ENCODE measurements around the gene EWSR1. TPM values are rescaled to one million over a fixed set of nuclear protein-coding genes. Genes with fewer than 3 reads are reported as not detected.

Gene EWSR1
- polyA plus RNA-seq, 3 donors: 81.2 to 280 (median 136) TPM

DNA sequence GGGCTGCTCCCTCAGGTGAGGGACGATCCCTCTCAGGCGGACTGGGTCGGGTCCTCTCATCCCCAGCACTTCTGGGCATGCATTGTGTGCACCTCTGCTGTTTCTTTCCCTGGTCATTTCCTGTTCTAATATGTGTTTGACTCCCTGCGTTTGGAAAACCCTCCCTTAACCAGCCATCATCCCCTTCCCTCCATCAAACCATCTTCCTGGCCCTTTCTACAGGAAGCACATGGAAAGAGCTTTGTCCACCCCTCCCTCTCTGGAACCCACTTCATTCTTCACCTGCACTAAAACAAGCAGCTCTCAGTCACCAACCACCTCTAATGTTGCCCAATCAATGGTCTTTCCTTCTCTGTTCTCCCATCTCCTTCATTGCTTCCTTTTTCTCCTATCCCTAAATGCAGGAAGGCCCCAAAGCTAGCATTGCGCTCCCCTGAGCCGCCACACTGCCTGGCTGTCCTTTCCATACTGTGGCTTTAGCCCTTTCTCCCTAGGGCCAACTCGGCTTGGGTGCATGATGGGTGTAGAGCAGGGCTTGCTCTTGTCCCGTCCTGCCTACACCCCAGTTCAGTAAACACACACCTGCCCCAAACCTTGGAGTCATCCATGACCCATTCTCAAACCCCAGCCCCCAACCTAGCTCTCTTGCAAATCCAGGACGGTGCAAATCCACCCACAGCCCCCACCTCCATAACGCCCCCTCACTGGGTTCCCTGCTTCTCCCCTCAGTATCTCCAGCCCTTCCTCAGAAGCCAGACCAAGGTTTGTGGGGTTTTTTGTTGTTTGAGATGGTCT lies 32.9 kb downstream of the EWSR1 start:
- H3K36me3 Mint-ChIP-seq: peaks cover 52 to 53% of the 10 kb centered on the region in 2 donors
- H3K27ac ChIP-seq (ENCODE audit: low read depth in 1 of 2, low read length in 2 of 2): peak overlapping the region in 1 of 2 donors; percentile 17

DNA sequence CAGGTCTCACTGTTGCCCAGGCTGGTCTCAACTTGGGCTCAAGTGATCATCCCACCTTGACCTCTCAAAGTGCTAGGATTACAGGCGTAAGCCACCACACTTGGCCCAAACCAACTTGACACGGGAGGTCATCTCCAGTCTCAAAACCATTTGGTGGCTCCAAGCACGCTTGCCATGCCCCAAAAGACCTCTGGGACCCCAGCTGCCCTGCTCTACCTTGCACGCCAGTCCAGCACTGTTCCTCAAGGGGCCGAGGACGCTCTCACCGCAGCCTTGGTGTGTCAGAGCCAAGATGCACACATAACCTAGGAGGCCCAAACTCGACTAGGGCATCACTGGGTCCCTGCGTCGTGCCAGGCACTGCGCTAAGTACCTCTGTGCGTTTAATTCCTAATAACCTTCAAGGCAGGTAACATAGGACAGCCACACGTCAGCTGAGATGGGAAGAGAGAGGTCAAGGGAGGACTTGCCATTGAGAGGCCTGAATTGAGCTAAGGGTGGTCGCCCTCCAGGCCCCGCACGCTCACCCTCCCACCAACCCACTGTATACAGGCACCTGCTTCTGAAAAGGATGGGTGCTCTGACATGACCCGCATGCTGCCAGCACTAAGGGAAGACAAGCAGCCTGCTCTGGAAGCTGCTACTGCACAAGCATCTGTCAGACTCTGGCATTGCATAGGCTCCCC lies 33.8 kb downstream of the EWSR1 start:
- no peak overlapping the region for H3K27ac ChIP-seq (ENCODE audit: low read depth in 1 of 2, low read length in 2 of 2)
- no peak overlapping the region for H3K4me3 ChIP-seq (replicated peaks in 1 of 3; ENCODE audit: low read depth in 2 of 3, low read length in 3 of 3)
- no peak for DNase-seq
- Mint-ChIP-seq H3K27ac (peak overlapping the region in 4 of 7 donors; percentile 33 to 79 (median 44)), H3K4me3 (no peak overlapping the region), H3K9me3 (peaks cover 0 to 6% (median 1%) of the 10 kb centered on the region in 7 donors), H3K27me3 (ENCODE audit: low read depth in 3 of 3) (peaks cover 18 to 24% (median 19%) of the 10 kb centered on the region in 3 donors), H3K4me1 (peaks cover 37% of the 10 kb centered on the region), H3K36me3 (peaks cover 45% of the 10 kb centered on the region in 2 donors)
- TF ChIP-seq, protein P1, sequence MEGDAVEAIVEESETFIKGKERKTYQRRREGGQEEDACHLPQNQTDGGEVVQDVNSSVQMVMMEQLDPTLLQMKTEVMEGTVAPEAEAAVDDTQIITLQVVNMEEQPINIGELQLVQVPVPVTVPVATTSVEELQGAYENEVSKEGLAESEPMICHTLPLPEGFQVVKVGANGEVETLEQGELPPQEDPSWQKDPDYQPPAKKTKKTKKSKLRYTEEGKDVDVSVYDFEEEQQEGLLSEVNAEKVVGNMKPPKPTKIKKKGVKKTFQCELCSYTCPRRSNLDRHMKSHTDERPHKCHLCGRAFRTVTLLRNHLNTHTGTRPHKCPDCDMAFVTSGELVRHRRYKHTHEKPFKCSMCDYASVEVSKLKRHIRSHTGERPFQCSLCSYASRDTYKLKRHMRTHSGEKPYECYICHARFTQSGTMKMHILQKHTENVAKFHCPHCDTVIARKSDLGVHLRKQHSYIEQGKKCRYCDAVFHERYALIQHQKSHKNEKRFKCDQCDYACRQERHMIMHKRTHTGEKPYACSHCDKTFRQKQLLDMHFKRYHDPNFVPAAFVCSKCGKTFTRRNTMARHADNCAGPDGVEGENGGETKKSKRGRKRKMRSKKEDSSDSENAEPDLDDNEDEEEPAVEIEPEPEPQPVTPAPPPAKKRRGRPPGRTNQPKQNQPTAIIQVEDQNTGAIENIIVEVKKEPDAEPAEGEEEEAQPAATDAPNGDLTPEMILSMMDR (IDR thresholded peaks at IDR 0.05): no peak
- peaks cover 37 to 47% of the 10 kb centered on the region in 2 donors for H3K36me3 ChIP-seq (replicated peaks in 1 of 2; ENCODE audit: control insufficient read depth in 1 of 2, insufficient read depth in 2 of 2, low read length in 2 of 2)
- H3K79me2 ChIP-seq (ENCODE audit: insufficient read depth, low read length): no peaks in the 10 kb centered on the region
- H3K4me1 ChIP-seq (ENCODE audit: control insufficient read depth in 1 of 2, insufficient read depth in 2 of 2, low read length in 2 of 2): peaks cover 26 to 34% of the 10 kb centered on the region in 2 donors
- H3K27me3 ChIP-seq (ENCODE audit: control insufficient read depth in 2 of 2, insufficient read depth in 2 of 2, low read length in 2 of 2): peaks cover 0 to 17% of the 10 kb centered on the region in 2 donors
- H3K9me3 ChIP-seq (replicated peaks in 1 of 2; ENCODE audit: control insufficient read depth in 1 of 2, insufficient read depth in 1 of 2, low read length in 2 of 2): no peaks in the 10 kb centered on the region
- intact Hi-C loops (cut with micrococcal nuclease): loop anchor here in 1 of 2 donors (5.0 kb wide), 1 partner anchor 35 kb away; the partner anchor contains the start of genes EWSR1 and RHBDD3
- H2AFZ ChIP-seq (ENCODE audit: insufficient read depth, low read depth, low read length, poor library complexity, severe bottlenecking): no peak overlapping the region
- peaks cover 51% of the 10 kb centered on the region for H4K20me1 ChIP-seq (ENCODE audit: insufficient read depth, low read length)
- no peak overlapping the region for H3K4me2 ChIP-seq (replicated peaks; ENCODE audit: extremely low read depth, low read length, poor library complexity, severe bottlenecking)
- H3K9ac ChIP-seq (ENCODE audit: insufficient read depth, low read length, poor library complexity, severe bottlenecking): no peak overlapping the region
- 96% methylated on average over 12 of the region's 17 CpGs for WGBS (ENCODE audit: insufficient coverage)

More for the DNA sequence above, 32.9 kb downstream of the EWSR1 start:
- peaks cover 45 to 56% of the 10 kb centered on the region in 2 donors for H3K36me3 ChIP-seq (replicated peaks in 1 of 2; ENCODE audit: control insufficient read depth in 1 of 2, insufficient read depth in 2 of 2, low read length in 2 of 2)
- peaks cover 59% of the 10 kb centered on the region for H4K20me1 ChIP-seq (ENCODE audit: insufficient read depth, low read length)
- H3K9ac ChIP-seq (ENCODE audit: insufficient read depth, low read length, poor library complexity, severe bottlenecking): no peak overlapping the region
- intact Hi-C loops (cut with micrococcal nuclease): loop anchor here in 1 of 2 donors (5.0 kb wide), 1 partner anchor 34 kb away; the partner anchor contains the start of genes EWSR1 and RHBDD3
- H3K9me3 ChIP-seq (replicated peaks in 1 of 2; ENCODE audit: control insufficient read depth in 1 of 2, insufficient read depth in 1 of 2, low read length in 2 of 2): no peaks in the 10 kb centered on the region
- no peak for DNase-seq
- Mint-ChIP-seq H3K4me3 (no peak overlapping the region), H3K27me3 (ENCODE audit: low read depth in 3 of 3) (peaks cover 17 to 19% (median 17%) of the 10 kb centered on the region in 3 donors), H3K9me3 (peaks cover 0 to 6% (median 1%) of the 10 kb centered on the region in 7 donors), H3K4me1 (peaks cover 32% of the 10 kb centered on the region), H3K27ac (peak overlapping the region; percentile 33 to 76 (median 49))
- 82% methylated on average over 4 of the region's 10 CpGs for WGBS (ENCODE audit: insufficient coverage)
- H2AFZ ChIP-seq (ENCODE audit: insufficient read depth, low read depth, low read length, poor library complexity, severe bottlenecking): no peak overlapping the region
- H3K27me3 ChIP-seq (ENCODE audit: control insufficient read depth in 2 of 2, insufficient read depth in 2 of 2, low read length in 2 of 2): peaks cover 0 to 12% of the 10 kb centered on the region in 2 donors
- no peak overlapping the region for H3K4me3 ChIP-seq (replicated peaks in 1 of 3; ENCODE audit: low read depth in 2 of 3, low read length in 3 of 3)
- no peak overlapping the region for H3K4me2 ChIP-seq (replicated peaks; ENCODE audit: extremely low read depth, low read length, poor library complexity, severe bottlenecking)
- peaks cover 20 to 26% of the 10 kb centered on the region in 2 donors for H3K4me1 ChIP-seq (ENCODE audit: control insufficient read depth in 1 of 2, insufficient read depth in 2 of 2, low read length in 2 of 2)
- H3K79me2 ChIP-seq (ENCODE audit: insufficient read depth, low read length): no peaks in the 10 kb centered on the region
- TF ChIP-seq, protein P1 (IDR thresholded peaks at IDR 0.05): no peak
